ENCODE measurements around the gene SEMA6D. TPM values are rescaled to one million over a fixed set of nuclear protein-coding genes. Genes with fewer than 3 reads are reported as not detected.

Gene SEMA6D
- polyA plus RNA-seq, 1 donor (not counting 4 experiments of a cell fraction or from before 2014, with no cell fraction given): 0.67 TPM

DNA sequence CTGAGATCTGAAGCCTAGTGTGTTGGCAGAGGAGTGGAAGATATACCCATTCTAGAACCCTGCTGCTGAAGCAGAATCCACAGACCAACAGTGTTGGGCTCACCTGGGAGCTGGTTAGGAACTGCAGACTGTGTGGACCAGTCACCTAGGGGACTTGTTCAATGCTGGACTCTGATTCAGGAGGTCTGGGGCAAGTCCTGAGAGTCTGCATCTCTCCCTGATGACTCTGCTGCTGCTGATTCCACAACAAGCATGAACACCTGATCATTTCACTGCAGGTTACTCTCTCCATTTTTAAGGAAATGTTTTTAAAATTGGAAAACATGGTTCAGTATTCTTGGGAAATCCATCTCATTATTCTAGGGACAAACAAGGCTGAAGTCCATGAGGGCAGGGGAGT, 84.9 kb downstream of the SEMA6D start:
- H3K4me1 ChIP-seq (ENCODE audit: control insufficient read depth, extremely low read depth, insufficient read depth, low read length): peaks cover 36% of the 10 kb centered on the region
- FAIRE-seq: peak; percentile 61
- TF ChIP-seq, protein P1, sequence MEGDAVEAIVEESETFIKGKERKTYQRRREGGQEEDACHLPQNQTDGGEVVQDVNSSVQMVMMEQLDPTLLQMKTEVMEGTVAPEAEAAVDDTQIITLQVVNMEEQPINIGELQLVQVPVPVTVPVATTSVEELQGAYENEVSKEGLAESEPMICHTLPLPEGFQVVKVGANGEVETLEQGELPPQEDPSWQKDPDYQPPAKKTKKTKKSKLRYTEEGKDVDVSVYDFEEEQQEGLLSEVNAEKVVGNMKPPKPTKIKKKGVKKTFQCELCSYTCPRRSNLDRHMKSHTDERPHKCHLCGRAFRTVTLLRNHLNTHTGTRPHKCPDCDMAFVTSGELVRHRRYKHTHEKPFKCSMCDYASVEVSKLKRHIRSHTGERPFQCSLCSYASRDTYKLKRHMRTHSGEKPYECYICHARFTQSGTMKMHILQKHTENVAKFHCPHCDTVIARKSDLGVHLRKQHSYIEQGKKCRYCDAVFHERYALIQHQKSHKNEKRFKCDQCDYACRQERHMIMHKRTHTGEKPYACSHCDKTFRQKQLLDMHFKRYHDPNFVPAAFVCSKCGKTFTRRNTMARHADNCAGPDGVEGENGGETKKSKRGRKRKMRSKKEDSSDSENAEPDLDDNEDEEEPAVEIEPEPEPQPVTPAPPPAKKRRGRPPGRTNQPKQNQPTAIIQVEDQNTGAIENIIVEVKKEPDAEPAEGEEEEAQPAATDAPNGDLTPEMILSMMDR (optimal IDR thresholded peaks at IDR 0.05 in 1 of 3, IDR thresholded peaks at IDR 0.05 in 1 of 3, conservative IDR thresholded peaks at IDR 0.05 in 1 of 3; ENCODE audit: extremely low read depth in 1 of 3, insufficient read depth in 2 of 3, low read length in 3 of 3): no peak
- TF ChIP-seq EZH2 (IDR thresholded peaks at IDR 0.05; ENCODE audit: low read length): no peak
- H3K9me3 ChIP-seq (ENCODE audit: control insufficient read depth, low read depth, low read length): no peaks in the 10 kb centered on the region
- H3K27me3 ChIP-seq (ENCODE audit: control insufficient read depth, extremely low read depth, insufficient read depth, low read length): no peaks in the 10 kb centered on the region
- peak overlapping the region; percentile 39 for H2AFZ ChIP-seq (ENCODE audit: control insufficient read depth, low read length)
- no peak for DNase-seq (ENCODE audit: low read depth, low spot score)
- H3K4me3 ChIP-seq (ENCODE audit: control insufficient read depth in 2 of 3, extremely low read depth in 1 of 3, insufficient read depth in 2 of 3, low read depth in 1 of 3, low read length in 3 of 3): no peak overlapping the region
- dilution Hi-C loops (cut with MboI; ENCODE audit: extremely low pct_ligation_motif_present, low sequenced_read_pairs): no loop called here
- H4K20me1 ChIP-seq (ENCODE audit: control insufficient read depth, extremely low read depth, insufficient read depth, low read length): no peaks in the 10 kb centered on the region
- H3K9ac ChIP-seq (ENCODE audit: control insufficient read depth, extremely low read depth, insufficient read depth, low read length): no peak overlapping the region
- no peak overlapping the region for H3K4me2 ChIP-seq (ENCODE audit: control insufficient read depth, extremely low read depth, insufficient read depth, low read depth, low read length)
- H3K36me3 ChIP-seq (ENCODE audit: control insufficient read depth in 2 of 2, extremely low read depth in 1 of 2, insufficient read depth in 2 of 2, low read length in 2 of 2): no peaks in the 10 kb centered on the region
- H3K9me1 ChIP-seq (ENCODE audit: control insufficient read depth, extremely low read depth, insufficient read depth, low read length): no peaks in the 10 kb centered on the region
- peak overlapping the region; percentile 71 for H3K27ac ChIP-seq (ENCODE audit: control insufficient read depth, insufficient read depth, low read length)
- H3K79me2 ChIP-seq (ENCODE audit: control insufficient read depth, insufficient read depth, low read length): no peaks in the 10 kb centered on the region

DNA sequence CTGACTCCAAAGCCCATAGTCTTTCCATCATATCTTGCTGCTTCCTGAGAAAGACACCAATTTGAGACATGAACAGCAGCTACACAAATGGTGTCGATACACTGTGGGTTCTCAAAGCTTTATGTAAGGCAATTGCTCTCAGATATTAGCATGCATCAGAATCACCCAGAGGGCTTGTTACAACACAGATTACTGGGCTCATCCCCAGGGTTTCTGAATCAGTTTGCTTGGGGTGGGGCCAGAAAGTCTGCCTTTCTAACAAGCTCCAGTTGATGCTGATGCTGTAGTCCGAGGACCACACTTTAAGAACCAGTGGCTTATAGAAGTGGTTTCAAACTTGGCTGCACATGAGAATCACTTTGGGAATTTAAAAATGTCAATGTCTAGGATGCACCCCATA, 86.5 kb downstream of the SEMA6D start:
- Histone ChIP-seq H3K27ac (ENCODE audit: control insufficient read depth, insufficient read depth, low read length) (no peak overlapping the region), H3K9ac (ENCODE audit: control insufficient read depth, extremely low read depth, insufficient read depth, low read length) (no peak overlapping the region), H3K9me3 (ENCODE audit: control insufficient read depth, low read depth, low read length) (no peaks in the 10 kb centered on the region), H3K36me3 (ENCODE audit: control insufficient read depth in 2 of 2, extremely low read depth in 1 of 2, insufficient read depth in 2 of 2, low read length in 2 of 2) (no peaks in the 10 kb centered on the region), H2AFZ (ENCODE audit: control insufficient read depth, low read length) (peak overlapping the region; percentile 70), H3K4me3 (ENCODE audit: control insufficient read depth in 2 of 3, extremely low read depth in 1 of 3, insufficient read depth in 2 of 3, low read depth in 1 of 3, low read length in 3 of 3) (no peak overlapping the region), H3K4me2 (ENCODE audit: control insufficient read depth, extremely low read depth, insufficient read depth, low read depth, low read length) (peak overlapping the region; percentile 31), H3K9me1 (ENCODE audit: control insufficient read depth, extremely low read depth, insufficient read depth, low read length) (no peaks in the 10 kb centered on the region), H4K20me1 (ENCODE audit: control insufficient read depth, extremely low read depth, insufficient read depth, low read length) (no peaks in the 10 kb centered on the region), H3K27me3 (ENCODE audit: control insufficient read depth, extremely low read depth, insufficient read depth, low read length) (no peaks in the 10 kb centered on the region), H3K4me1 (ENCODE audit: control insufficient read depth, extremely low read depth, insufficient read depth, low read length) (peaks cover 36% of the 10 kb centered on the region), H3K79me2 (ENCODE audit: control insufficient read depth, insufficient read depth, low read length) (no peaks in the 10 kb centered on the region)
- dilution Hi-C loops (cut with MboI; ENCODE audit: extremely low pct_ligation_motif_present, low sequenced_read_pairs): no loop called here
- DNase-seq (ENCODE audit: low read depth, low spot score) (peak; percentile 26), FAIRE-seq (peak; percentile 93)
- no peak for TF ChIP-seq EZH2 (IDR thresholded peaks at IDR 0.05; ENCODE audit: low read length)
- TF ChIP-seq, protein P1 (optimal IDR thresholded peaks at IDR 0.05 in 1 of 3, IDR thresholded peaks at IDR 0.05 in 1 of 3, conservative IDR thresholded peaks at IDR 0.05 in 1 of 3; ENCODE audit: extremely low read depth in 1 of 3, insufficient read depth in 2 of 3, low read length in 3 of 3): no peak
